Cortex of kidney (tissue), 1 donor: Measurements from ENCODE around the gene RNF17.
"Not testable (repeated sequence)": the region's sequence is repeated elsewhere in the genome, so short reads cannot be mapped to it uniquely, and the experiment has no call there.

ENCODE experiments used
- DNase-seq: peaks from one replicate; lab custom pipeline; 2025; lab: John Stamatoyannopoulos, UW

The RNF17 gene

GRCh38 chr13:24763596-24764275 lies at the start of gene RNF17:
RNF17 (plus strand) TSS chr13:24764169; CDS start chr13:24764204, 35 bp downstream.
- DNase-seq: no peak

- DNase-seq: no peak
These were observed 48.0 kb upstream of the RNF17 start for GRCh38 chr13:24716011-24716410.

GRCh38 chr13:24716446-24716845 lies 47.5 kb upstream of the RNF17 start:
- no peak for DNase-seq

- DNase-seq: no peak
These were observed 46.8 kb upstream of the RNF17 start for GRCh38 chr13:24717217-24717616.

- no peak for DNase-seq
These were observed 45.6 kb upstream of the RNF17 start for GRCh38 chr13:24718192-24718965.

GRCh38 chr13:24719139-24719538 lies 44.8 kb upstream of the RNF17 start:
- DNase-seq: no peak

GRCh38 chr13:24723206-24723605 lies 40.8 kb upstream of the RNF17 start:
- no peak for DNase-seq

GRCh38 chr13:24724714-24725113 lies 39.3 kb upstream of the RNF17 start:
- no peak for DNase-seq

- DNase-seq: no peak
These were observed 38.6 kb upstream of the RNF17 start for GRCh38 chr13:24725379-24725778.

- no peak for DNase-seq
These were observed 36.0 kb upstream of the RNF17 start for GRCh38 chr13:24727731-24728601.

- DNase-seq: not testable (repeated sequence)
These were observed 32.9 kb upstream of the RNF17 start for GRCh38 chr13:24730873-24731567.

GRCh38 chr13:24734950-24735349 lies 29.0 kb upstream of the RNF17 start:
- DNase-seq: no peak

- DNase-seq: no peak
These were observed 26.9 kb upstream of the RNF17 start for GRCh38 chr13:24737042-24737441.

GRCh38 chr13:24738366-24738847 lies 25.6 kb upstream of the RNF17 start:
- no peak for DNase-seq

GRCh38 chr13:24740014-24740890 lies 23.7 kb upstream of the RNF17 start:
- no peak for DNase-seq

GRCh38 chr13:24741016-24741662 lies 22.8 kb upstream of the RNF17 start:
- no peak for DNase-seq

- no peak for DNase-seq
These were observed 22.2 kb upstream of the RNF17 start for GRCh38 chr13:24741791-24742190.

GRCh38 chr13:24742294-24742693 lies 21.7 kb upstream of the RNF17 start:
- no peak for DNase-seq

- DNase-seq: no peak
These were observed 21.0 kb upstream of the RNF17 start for GRCh38 chr13:24742977-24743376.

- DNase-seq: no peak
These were observed 19.7 kb upstream of the RNF17 start for GRCh38 chr13:24744247-24744646.
